Activated T-helper 2 cell treated with anti-CD3 and anti-CD28 coated beads, Interferon-gamma antibody, Interleukin-2, Interleukin-4, amounts not matched to agents 10 μg/mL and 5 μg/mL and 100 μg/mL, durations not matched to agents 14 hours and 24 hours and 36 hours (primary cell): Measurements from ENCODE around the gene UBA5. TPM values are rescaled to one million over a fixed set of nuclear protein-coding genes. Genes with fewer than 3 reads are reported as not detected.
"Not testable (repeated sequence)": the region's sequence is repeated elsewhere in the genome, so short reads cannot be mapped to it uniquely, and the experiment has no call there.

Source experiments
- DNase-seq: peaks from one replicate; pipeline ENCODE4 v3.0.0; 2021; ENCODE audit warnings: low spot score
- H3K27ac Mint-ChIP-seq: one replicate; pipeline ENCODE4 v1.8.0; 2021; ENCODE audit warnings: mixed read lengths
- H3K27me3 Mint-ChIP-seq: one replicate; pipeline ENCODE4 v1.8.0; 2021; ENCODE audit warnings: low read depth, mixed read lengths
- H3K36me3 Mint-ChIP-seq: one replicate; pipeline ENCODE4 v1.8.0; 2021; ENCODE audit warnings: low read depth, mixed read lengths
- H3K4me1 Mint-ChIP-seq: one replicate; pipeline ENCODE4 v1.8.0; 2021; ENCODE audit warnings: low read depth, mixed read lengths
- H3K4me3 Mint-ChIP-seq: one replicate; pipeline ENCODE4 v1.8.0; 2021; ENCODE audit warnings: low read depth, mild to moderate bottlenecking, moderate library complexity, mixed read lengths
- H3K9me3 Mint-ChIP-seq: one replicate; pipeline ENCODE4 v1.8.0; 2021; ENCODE audit warnings: mixed read lengths
- intact Hi-C: fragments of 100-400 bp; cut with micrococcal nuclease; formaldehyde crosslinking; loops from one replicate; pipeline ENCODE4 v1.15.1; 2023
- total RNA-seq: library from RNA; stranded (reverse); gene quantifications from 2 replicates; pipeline ENCODE4 v1.2.3, GENCODE V29; 2022

The UBA5 gene
- 75.6 and 80.2 TPM in 2 replicates for total RNA-seq

GRCh38 chr3:132660052-132660810 is at the start of gene UBA5:
Gene UBA5, plus strand, starts transcription at chr3:132660329. Its CDS starts 209 bp downstream, at chr3:132660538.
- no peaks in the 10 kb centered on the region for H3K27me3 Mint-ChIP-seq
- peak; percentile 65 for DNase-seq

GRCh38 chr3:132615301-132615700 is 44.8 kb upstream of the UBA5 start:
- intact Hi-C loops, H3K4me1 Mint-ChIP-seq, DNase-seq, H3K9me3 Mint-ChIP-seq, H3K27ac Mint-ChIP-seq, H3K4me3 Mint-ChIP-seq, H3K27me3 Mint-ChIP-seq: not testable (repeated sequence)
- peaks cover 43% of the 10 kb centered on the region for H3K36me3 Mint-ChIP-seq

More at GRCh38 chr3:132660052-132660810, at the start of gene UBA5:
- Mint-ChIP-seq H3K27ac (peak within 1 kb of the TSS; percentile 97), H3K36me3 (peaks cover 29% of the 10 kb centered on the region), H3K9me3 (no peaks in the 10 kb centered on the region), H3K4me3 (peak within 1 kb of the TSS; percentile 94), H3K4me1 (peaks cover 44% of the 10 kb centered on the region)
- intact Hi-C loops = loop anchor here (1.0 to 2.0 kb wide), 6 partner anchors 15 to 308 kb away; partner anchors contain the start of genes DNAJC13 and NPHP3

- H3K4me1 Mint-ChIP-seq = peaks cover 3% of the 10 kb centered on the region
These were observed 44.2 kb upstream of the UBA5 start for GRCh38 chr3:132615881-132616280.

GRCh38 chr3:132616780-132617179 is 43.3 kb upstream of the UBA5 start:
- Mint-ChIP-seq H3K4me1 (peaks cover 3% of the 10 kb centered on the region), H3K4me3 (no peak overlapping the region)
- intact Hi-C loops = no loop called here

More at GRCh38 chr3:132615881-132616280, 44.2 kb upstream of the UBA5 start:
- Mint-ChIP-seq H3K36me3 (peaks cover 44% of the 10 kb centered on the region), H3K9me3 (peaks cover 8% of the 10 kb centered on the region), H3K27ac (no peak overlapping the region), H3K27me3 (no peaks in the 10 kb centered on the region), H3K4me3 (no peak overlapping the region)
- intact Hi-C loops = no loop called here
- no peak for DNase-seq

GRCh38 chr3:132622148-132622547 is 38.0 kb upstream of the UBA5 start:
- H3K27me3 Mint-ChIP-seq = no peaks in the 10 kb centered on the region
- H3K36me3 Mint-ChIP-seq = peaks cover 37% of the 10 kb centered on the region
- no peak overlapping the region for H3K27ac Mint-ChIP-seq
- no peak for DNase-seq
- intact Hi-C loops = no loop called here
- no peaks in the 10 kb centered on the region for H3K9me3 Mint-ChIP-seq
- H3K4me1 Mint-ChIP-seq = peaks cover 3% of the 10 kb centered on the region
- H3K4me3 Mint-ChIP-seq = no peak overlapping the region

More at GRCh38 chr3:132616780-132617179, 43.3 kb upstream of the UBA5 start:
- Mint-ChIP-seq H3K27ac (no peak overlapping the region), H3K27me3 (no peaks in the 10 kb centered on the region), H3K9me3 (peaks cover 8% of the 10 kb centered on the region), H3K36me3 (peaks cover 44% of the 10 kb centered on the region)
- DNase-seq = no peak

- Mint-ChIP-seq H3K9me3 (no peaks in the 10 kb centered on the region), H3K27me3 (no peaks in the 10 kb centered on the region), H3K4me1 (peaks cover 3% of the 10 kb centered on the region), H3K4me3 (no peak overlapping the region), H3K36me3 (peaks cover 38% of the 10 kb centered on the region), H3K27ac (no peak overlapping the region)
- no peak for DNase-seq
- intact Hi-C loops = no loop called here
These were observed 37.4 kb upstream of the UBA5 start for GRCh38 chr3:132622761-132623160.

- no peak overlapping the region for H3K4me3 Mint-ChIP-seq
- H3K27ac Mint-ChIP-seq = no peak overlapping the region
- no peaks in the 10 kb centered on the region for H3K27me3 Mint-ChIP-seq
- H3K4me1 Mint-ChIP-seq = peaks cover 3% of the 10 kb centered on the region
- H3K36me3 Mint-ChIP-seq = peaks cover 43% of the 10 kb centered on the region
- H3K9me3 Mint-ChIP-seq = no peaks in the 10 kb centered on the region
- DNase-seq = no peak
- intact Hi-C loops = no loop called here
These were observed 36.5 kb upstream of the UBA5 start for GRCh38 chr3:132623646-132624045.

- no peak overlapping the region for H3K4me3 Mint-ChIP-seq
- H3K27ac Mint-ChIP-seq = no peak overlapping the region
- intact Hi-C loops = no loop called here
These were observed 35.3 kb upstream of the UBA5 start for GRCh38 chr3:132624790-132625189.

GRCh38 chr3:132625613-132626012 is 34.5 kb upstream of the UBA5 start:
- H3K36me3 Mint-ChIP-seq = peaks cover 43% of the 10 kb centered on the region
- no peak overlapping the region for H3K4me3 Mint-ChIP-seq
- no peaks in the 10 kb centered on the region for H3K9me3 Mint-ChIP-seq
- H3K4me1 Mint-ChIP-seq = peaks cover 11% of the 10 kb centered on the region
- no peak for DNase-seq
- no peak overlapping the region for H3K27ac Mint-ChIP-seq
- intact Hi-C loops = no loop called here
- H3K27me3 Mint-ChIP-seq = no peaks in the 10 kb centered on the region

More at GRCh38 chr3:132624790-132625189, 35.3 kb upstream of the UBA5 start:
- no peaks in the 10 kb centered on the region for H3K27me3 Mint-ChIP-seq
- peaks cover 6% of the 10 kb centered on the region for H3K4me1 Mint-ChIP-seq
- peaks cover 46% of the 10 kb centered on the region for H3K36me3 Mint-ChIP-seq
- no peak for DNase-seq
- H3K9me3 Mint-ChIP-seq = no peaks in the 10 kb centered on the region

- H3K4me1 Mint-ChIP-seq = peaks cover 8% of the 10 kb centered on the region
- no peaks in the 10 kb centered on the region for H3K9me3 Mint-ChIP-seq
- H3K27ac Mint-ChIP-seq = no peak overlapping the region
- no peak for DNase-seq
- intact Hi-C loops = no loop called here
- no peak overlapping the region for H3K4me3 Mint-ChIP-seq
- H3K27me3 Mint-ChIP-seq = no peaks in the 10 kb centered on the region
- peaks cover 35% of the 10 kb centered on the region for H3K36me3 Mint-ChIP-seq
These were observed 33.2 kb upstream of the UBA5 start for GRCh38 chr3:132626955-132627354.

GRCh38 chr3:132628157-132628556 is 32.0 kb upstream of the UBA5 start:
- Mint-ChIP-seq H3K4me3 (no peak overlapping the region), H3K4me1 (peaks cover 8% of the 10 kb centered on the region), H3K9me3 (no peaks in the 10 kb centered on the region), H3K36me3 (peaks cover 35% of the 10 kb centered on the region), H3K27me3 (no peaks in the 10 kb centered on the region), H3K27ac (no peak overlapping the region)
- DNase-seq = no peak
- intact Hi-C loops = no loop called here

GRCh38 chr3:132629928-132630327 is 30.2 kb upstream of the UBA5 start:
- H3K36me3 Mint-ChIP-seq = peaks cover 35% of the 10 kb centered on the region
- DNase-seq = no peak
- H3K4me3 Mint-ChIP-seq = no peak overlapping the region
- H3K4me1 Mint-ChIP-seq = peaks cover 8% of the 10 kb centered on the region
- no peaks in the 10 kb centered on the region for H3K27me3 Mint-ChIP-seq
- intact Hi-C loops = no loop called here
- H3K27ac Mint-ChIP-seq = no peak overlapping the region
- no peaks in the 10 kb centered on the region for H3K9me3 Mint-ChIP-seq

- no peak for DNase-seq
- H3K9me3 Mint-ChIP-seq = no peaks in the 10 kb centered on the region
- H3K4me3 Mint-ChIP-seq = no peak overlapping the region
- peaks cover 38% of the 10 kb centered on the region for H3K36me3 Mint-ChIP-seq
- intact Hi-C loops = no loop called here
- peaks cover 8% of the 10 kb centered on the region for H3K4me1 Mint-ChIP-seq
- no peak overlapping the region for H3K27ac Mint-ChIP-seq
- H3K27me3 Mint-ChIP-seq = no peaks in the 10 kb centered on the region
These were observed 29.5 kb upstream of the UBA5 start for GRCh38 chr3:132630612-132631011.
